SU-DHL-6 (cell line): ENCODE measurements around the gene SLC7A10.

ENCODE experiments used
- H2AFZ ChIP-seq: fragments of 200-600 bp; sonication (generic); 2 replicates; pipeline ENCODE4 v1.6.1; 2014; ENCODE audit warnings: low read depth, mild to moderate bottlenecking, moderate library complexity, mixed read lengths, antibody characterized with exemption, low read length; ENCODE audit not compliant: severe bottlenecking
- H3F3A ChIP-seq: fragments of 200-600 bp; shearing (Covaris generic); 2 replicates; pipeline ENCODE4 v1.6.0; 2016; ENCODE audit warnings: antibody characterized with exemption, mild to moderate bottlenecking; ENCODE audit not compliant: insufficient read depth
- H3K27ac ChIP-seq: fragments of 200-600 bp; sonication (generic); 2 replicates; pipeline ENCODE4 v1.5.1; 2016; ENCODE audit warnings: low read depth, mild to moderate bottlenecking, low read length, moderate library complexity, mixed read lengths
- H3K27me3 ChIP-seq: fragments of 200-600 bp; sonication (generic), shearing (Covaris generic); 2 replicates; pipeline ENCODE4 v1.6.0; 2014; ENCODE audit warnings: mild to moderate bottlenecking, low read length
- H3K36me3 ChIP-seq: fragments of 200-600 bp; sonication (generic); 2 replicates; pipeline ENCODE4 v1.6.1; 2014; ENCODE audit warnings: mild to moderate bottlenecking, low read length, mixed read lengths
- H3K4me2 ChIP-seq: fragments of 300-600, 200-600 bp; shearing (Covaris generic), sonication (generic); 2 replicates; pipeline ENCODE4 v1.6.0; 2014; ENCODE audit warnings: low read length, low read depth, mild to moderate bottlenecking; ENCODE audit not compliant: poor library complexity, severe bottlenecking
- H3K4me3 ChIP-seq: fragments of 200-600 bp; sonication (generic); 2 replicates; pipeline ENCODE4 v1.5.1; 2014; ENCODE audit warnings: antibody characterized with exemption, low read length, mild to moderate bottlenecking, mixed read lengths; ENCODE audit not compliant: insufficient read depth, poor library complexity, severe bottlenecking
- H3K79me2 ChIP-seq: fragments of 200-600 bp; sonication (generic); 2 replicates; pipeline ENCODE4 v1.6.1; 2014; ENCODE audit warnings: mild to moderate bottlenecking, low read length, moderate library complexity; ENCODE audit not compliant: insufficient read depth
- H3K9ac ChIP-seq: fragments of 200-600 bp; sonication (generic); 2 replicates; pipeline ENCODE4 v1.7.0; 2014; ENCODE audit warnings: mild to moderate bottlenecking, low read length
- H3K9me2 ChIP-seq: fragments of 200-600 bp; sonication (generic); replicated peaks from 2 replicates; pipeline ENCODE4 v1.6.1; 2014; ENCODE audit warnings: low read length; ENCODE audit not compliant: insufficient read depth
- H3K9me3 ChIP-seq: fragments of 200-600 bp; sonication (generic); 2 replicates; pipeline ENCODE4 v1.6.1; 2014; ENCODE audit warnings: low read length, mixed read lengths; ENCODE audit not compliant: insufficient read depth
- H4K20me1 ChIP-seq: fragments of 200-600 bp; sonication (generic); 2 replicates; pipeline ENCODE4 v1.6.1; 2014; ENCODE audit warnings: low read depth, mild to moderate bottlenecking, antibody characterized with exemption, low read length, moderate library complexity, mixed read lengths
- EZH2phosphoT487 ChIP-seq: fragments of 200-600 bp; sonication (generic), shearing (Covaris generic); conservative IDR thresholded peaks from 2 replicates; pipeline ENCODE4 v1.6.1; 2018; ENCODE audit warnings: mild to moderate bottlenecking, antibody characterized with exemption, low read length, moderate library complexity, mixed read lengths
- TF ChIP-seq, protein P1 (sequence below): fragments of 200-600 bp; sonication (generic); IDR thresholded peaks from one replicate; pipeline ENCODE4 v1.5.1; 2017; ENCODE audit warnings: antibody characterized with exemption, mild to moderate bottlenecking, low read length, moderate library complexity; ENCODE audit not compliant: insufficient read depth, poor library complexity, severe bottlenecking

The SLC7A10 gene

GRCh38 chr19:33199441-33200265 is 26.0 kb downstream of the SLC7A10 start:
- H3K36me3 ChIP-seq: no peaks in the 10 kb centered on the region
- H3K27me3 ChIP-seq: no peaks in the 10 kb centered on the region
- no peak overlapping the region for H3K4me3 ChIP-seq
- no peaks in the 10 kb centered on the region for H3K79me2 ChIP-seq
- no peak overlapping the region for H2AFZ ChIP-seq
- no peak overlapping the region for H3K27ac ChIP-seq
- no peak for TF ChIP-seq EZH2phosphoT487
- TF ChIP-seq, protein P1, sequence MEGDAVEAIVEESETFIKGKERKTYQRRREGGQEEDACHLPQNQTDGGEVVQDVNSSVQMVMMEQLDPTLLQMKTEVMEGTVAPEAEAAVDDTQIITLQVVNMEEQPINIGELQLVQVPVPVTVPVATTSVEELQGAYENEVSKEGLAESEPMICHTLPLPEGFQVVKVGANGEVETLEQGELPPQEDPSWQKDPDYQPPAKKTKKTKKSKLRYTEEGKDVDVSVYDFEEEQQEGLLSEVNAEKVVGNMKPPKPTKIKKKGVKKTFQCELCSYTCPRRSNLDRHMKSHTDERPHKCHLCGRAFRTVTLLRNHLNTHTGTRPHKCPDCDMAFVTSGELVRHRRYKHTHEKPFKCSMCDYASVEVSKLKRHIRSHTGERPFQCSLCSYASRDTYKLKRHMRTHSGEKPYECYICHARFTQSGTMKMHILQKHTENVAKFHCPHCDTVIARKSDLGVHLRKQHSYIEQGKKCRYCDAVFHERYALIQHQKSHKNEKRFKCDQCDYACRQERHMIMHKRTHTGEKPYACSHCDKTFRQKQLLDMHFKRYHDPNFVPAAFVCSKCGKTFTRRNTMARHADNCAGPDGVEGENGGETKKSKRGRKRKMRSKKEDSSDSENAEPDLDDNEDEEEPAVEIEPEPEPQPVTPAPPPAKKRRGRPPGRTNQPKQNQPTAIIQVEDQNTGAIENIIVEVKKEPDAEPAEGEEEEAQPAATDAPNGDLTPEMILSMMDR: no peak
- H3K9me3 ChIP-seq: no peaks in the 10 kb centered on the region
- no peak overlapping the region for H3K4me2 ChIP-seq
- H3F3A ChIP-seq: no peaks in the 10 kb centered on the region
- no peaks in the 10 kb centered on the region for H3K9me2 ChIP-seq
- no peak overlapping the region for H3K9ac ChIP-seq
- no peaks in the 10 kb centered on the region for H4K20me1 ChIP-seq

GRCh38 chr19:33198169-33198568 is 27.5 kb downstream of the SLC7A10 start:
- Histone ChIP-seq H3K9me3 (no peaks in the 10 kb centered on the region), H2AFZ (no peak overlapping the region), H3K36me3 (no peaks in the 10 kb centered on the region), H3K27me3 (no peaks in the 10 kb centered on the region), H3K9ac (no peak overlapping the region), H3K4me2 (no peak overlapping the region), H3F3A (no peaks in the 10 kb centered on the region), H3K27ac (no peak overlapping the region), H4K20me1 (no peaks in the 10 kb centered on the region), H3K79me2 (no peaks in the 10 kb centered on the region), H3K4me3 (no peak overlapping the region), H3K9me2 (no peaks in the 10 kb centered on the region)
- no peak for TF ChIP-seq EZH2phosphoT487
- TF ChIP-seq, protein P1: no peak

- H3K4me3 ChIP-seq: no peak overlapping the region
- H3K4me2 ChIP-seq: no peak overlapping the region
- no peak overlapping the region for H2AFZ ChIP-seq
- H3K27ac ChIP-seq: no peak overlapping the region
- no peaks in the 10 kb centered on the region for H3F3A ChIP-seq
- no peaks in the 10 kb centered on the region for H4K20me1 ChIP-seq
- H3K9ac ChIP-seq: no peak overlapping the region
- no peak for TF ChIP-seq EZH2phosphoT487
- TF ChIP-seq, protein P1: no peak
- no peaks in the 10 kb centered on the region for H3K9me3 ChIP-seq
- H3K27me3 ChIP-seq: no peaks in the 10 kb centered on the region
- no peaks in the 10 kb centered on the region for H3K36me3 ChIP-seq
- H3K79me2 ChIP-seq: no peaks in the 10 kb centered on the region
- no peaks in the 10 kb centered on the region for H3K9me2 ChIP-seq
These were observed 28.1 kb downstream of the SLC7A10 start for GRCh38 chr19:33197591-33198000.
